HepG2 (cell line): ENCODE results near the gene GADD45B. TPM values are rescaled to one million over a fixed set of nuclear protein-coding genes. Genes with fewer than 3 reads are reported as not detected.
A peak's percentile ranks its signal among the peaks of the same experiment; 100 is the strongest.

Experiments
- ZC3H4 ChIP-seq: sonication (generic); formaldehyde crosslinking; IDR thresholded peaks from 2 replicates; pipeline ENCODE4 v1.4.0; 2020; ENCODE audit warnings: missing genetic modification reagents, borderline replicate concordance
- ZFP82 ChIP-seq: sonication (generic); formaldehyde crosslinking; IDR thresholded peaks from 2 replicates; pipeline ENCODE4 v1.5.1; 2020; ENCODE audit warnings: mild to moderate bottlenecking, missing genetic modification reagents, borderline replicate concordance
- ZNF350 ChIP-seq: sonication (generic); formaldehyde crosslinking; IDR thresholded peaks from 2 replicates; pipeline ENCODE4 v1.4.0; 2020; ENCODE audit warnings: mild to moderate bottlenecking, low read depth, missing genetic modification reagents, borderline replicate concordance
- ZNF451 ChIP-seq: sonication (generic); formaldehyde crosslinking; IDR thresholded peaks from 2 replicates; pipeline ENCODE4 v1.5.0; 2020; ENCODE audit warnings: mild to moderate bottlenecking, missing genetic modification reagents
- polyA plus RNA-seq, 8 experiments: library from polyadenylated mRNA; depleted of rRNA in 3 of 8; stranded (reverse) in 7 of 8; unstranded in 1 of 8; fragments of >200 nt; fragmentation: Illumina TruSeq in 4 of 8; extraction: Trizol in 4 of 8; gene quantifications; 2 replicates each; pipeline versions ENCODE4 v1.2.1 to v1.2.3, GENCODE V29; 2011 to 2016; ENCODE audit warnings: low read depth in 4 of 8, missing spikeins in 1 of 8, mixed read lengths in 1 of 8; ENCODE audit not compliant: insufficient read depth in 1 of 8
- total RNA-seq, 5 experiments: library from RNA; depleted of rRNA; stranded (reverse); fragments of >200 nt; fragmentation: Illumina TruSeq; extraction: Trizol; gene quantifications; 2 replicates each; pipeline ENCODE4 v1.2.3, GENCODE V29; 2016; ENCODE audit warnings: low read depth in 1 of 5
- TF ChIP-seq, protein P1 (sequence below): sonication (generic); formaldehyde crosslinking; IDR thresholded peaks from 2 replicates; pipeline ENCODE4 v1.4.0; 2020; ENCODE audit warnings: missing genetic modification reagents
- TF ChIP-seq, protein P2 (sequence below): sonication (generic); formaldehyde crosslinking; IDR thresholded peaks from 2 replicates; pipeline ENCODE4 v1.8.0; 2022; ENCODE audit warnings: mild to moderate bottlenecking, missing genetic modification reagents
- TF ChIP-seq, protein P3 (sequence below): conservative IDR thresholded peaks from 2 replicates; pipeline ENCODE4 v1.6.1; 2018; ENCODE audit warnings: missing genetic modification reagents
- TF ChIP-seq, protein P4 (sequence below): sonication (generic); formaldehyde crosslinking; IDR thresholded peaks from 2 replicates; pipeline ENCODE4 v1.4.0; 2020; ENCODE audit warnings: missing genetic modification reagents
- TF ChIP-seq, protein P5 (sequence below): sonication (generic); formaldehyde crosslinking; IDR thresholded peaks from 2 replicates; pipeline ENCODE4 v1.8.0; 2022; ENCODE audit warnings: mild to moderate bottlenecking, missing genetic modification reagents; ENCODE audit not compliant: insufficient replicate concordance
- TF ChIP-seq, protein P6 (sequence below): sonication (generic); formaldehyde crosslinking; IDR thresholded peaks from 2 replicates; pipeline ENCODE4 v1.9.0; 2021; ENCODE audit warnings: mild to moderate bottlenecking, missing genetic modification reagents

GADD45B gene
- total and polyA plus RNA-seq, 2 of the 13 experiments (the other 11 are each of a cell fraction or from before 2014, with no cell fraction given), result 4.6 to 34.1 TPM

DNA sequence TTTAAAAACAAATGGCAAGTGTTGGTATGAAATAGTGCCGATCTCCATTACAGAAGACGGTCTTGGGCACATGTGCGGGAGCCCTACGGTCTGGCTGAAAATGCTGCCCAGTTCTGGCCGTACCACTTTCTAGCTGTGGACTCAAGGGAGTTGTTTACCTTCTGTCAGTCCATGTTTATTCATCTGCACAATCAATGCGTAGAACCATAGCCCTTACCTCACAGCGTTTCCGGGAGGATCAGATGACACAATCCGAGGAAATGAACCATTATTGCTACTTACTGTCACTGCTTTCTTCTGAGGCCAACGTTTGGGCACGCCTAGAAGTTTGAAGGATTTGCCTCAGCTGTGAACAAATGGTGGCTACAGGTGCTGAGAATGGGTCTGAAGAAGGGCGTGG, 31.2 kb downstream of the GADD45B start (continued):
- TF ChIP-seq, protein P1, sequence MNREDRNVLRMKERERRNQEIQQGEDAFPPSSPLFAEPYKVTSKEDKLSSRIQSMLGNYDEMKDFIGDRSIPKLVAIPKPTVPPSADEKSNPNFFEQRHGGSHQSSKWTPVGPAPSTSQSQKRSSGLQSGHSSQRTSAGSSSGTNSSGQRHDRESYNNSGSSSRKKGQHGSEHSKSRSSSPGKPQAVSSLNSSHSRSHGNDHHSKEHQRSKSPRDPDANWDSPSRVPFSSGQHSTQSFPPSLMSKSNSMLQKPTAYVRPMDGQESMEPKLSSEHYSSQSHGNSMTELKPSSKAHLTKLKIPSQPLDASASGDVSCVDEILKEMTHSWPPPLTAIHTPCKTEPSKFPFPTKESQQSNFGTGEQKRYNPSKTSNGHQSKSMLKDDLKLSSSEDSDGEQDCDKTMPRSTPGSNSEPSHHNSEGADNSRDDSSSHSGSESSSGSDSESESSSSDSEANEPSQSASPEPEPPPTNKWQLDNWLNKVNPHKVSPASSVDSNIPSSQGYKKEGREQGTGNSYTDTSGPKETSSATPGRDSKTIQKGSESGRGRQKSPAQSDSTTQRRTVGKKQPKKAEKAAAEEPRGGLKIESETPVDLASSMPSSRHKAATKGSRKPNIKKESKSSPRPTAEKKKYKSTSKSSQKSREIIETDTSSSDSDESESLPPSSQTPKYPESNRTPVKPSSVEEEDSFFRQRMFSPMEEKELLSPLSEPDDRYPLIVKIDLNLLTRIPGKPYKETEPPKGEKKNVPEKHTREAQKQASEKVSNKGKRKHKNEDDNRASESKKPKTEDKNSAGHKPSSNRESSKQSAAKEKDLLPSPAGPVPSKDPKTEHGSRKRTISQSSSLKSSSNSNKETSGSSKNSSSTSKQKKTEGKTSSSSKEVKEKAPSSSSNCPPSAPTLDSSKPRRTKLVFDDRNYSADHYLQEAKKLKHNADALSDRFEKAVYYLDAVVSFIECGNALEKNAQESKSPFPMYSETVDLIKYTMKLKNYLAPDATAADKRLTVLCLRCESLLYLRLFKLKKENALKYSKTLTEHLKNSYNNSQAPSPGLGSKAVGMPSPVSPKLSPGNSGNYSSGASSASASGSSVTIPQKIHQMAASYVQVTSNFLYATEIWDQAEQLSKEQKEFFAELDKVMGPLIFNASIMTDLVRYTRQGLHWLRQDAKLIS (CRISPR knock-in tag), result no peak
- TF ChIP-seq ZNF350 (CRISPR knock-in tag), result no peak
- TF ChIP-seq ZFP82 (CRISPR knock-in tag), result no peak
- TF ChIP-seq, protein P2, sequence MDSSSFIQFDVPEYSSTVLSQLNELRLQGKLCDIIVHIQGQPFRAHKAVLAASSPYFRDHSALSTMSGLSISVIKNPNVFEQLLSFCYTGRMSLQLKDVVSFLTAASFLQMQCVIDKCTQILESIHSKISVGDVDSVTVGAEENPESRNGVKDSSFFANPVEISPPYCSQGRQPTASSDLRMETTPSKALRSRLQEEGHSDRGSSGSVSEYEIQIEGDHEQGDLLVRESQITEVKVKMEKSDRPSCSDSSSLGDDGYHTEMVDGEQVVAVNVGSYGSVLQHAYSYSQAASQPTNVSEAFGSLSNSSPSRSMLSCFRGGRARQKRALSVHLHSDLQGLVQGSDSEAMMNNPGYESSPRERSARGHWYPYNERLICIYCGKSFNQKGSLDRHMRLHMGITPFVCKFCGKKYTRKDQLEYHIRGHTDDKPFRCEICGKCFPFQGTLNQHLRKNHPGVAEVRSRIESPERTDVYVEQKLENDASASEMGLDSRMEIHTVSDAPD (CRISPR knock-in tag), result no peak
- no peak for TF ChIP-seq ZC3H4 (CRISPR knock-in tag)
- TF ChIP-seq, protein P3, sequence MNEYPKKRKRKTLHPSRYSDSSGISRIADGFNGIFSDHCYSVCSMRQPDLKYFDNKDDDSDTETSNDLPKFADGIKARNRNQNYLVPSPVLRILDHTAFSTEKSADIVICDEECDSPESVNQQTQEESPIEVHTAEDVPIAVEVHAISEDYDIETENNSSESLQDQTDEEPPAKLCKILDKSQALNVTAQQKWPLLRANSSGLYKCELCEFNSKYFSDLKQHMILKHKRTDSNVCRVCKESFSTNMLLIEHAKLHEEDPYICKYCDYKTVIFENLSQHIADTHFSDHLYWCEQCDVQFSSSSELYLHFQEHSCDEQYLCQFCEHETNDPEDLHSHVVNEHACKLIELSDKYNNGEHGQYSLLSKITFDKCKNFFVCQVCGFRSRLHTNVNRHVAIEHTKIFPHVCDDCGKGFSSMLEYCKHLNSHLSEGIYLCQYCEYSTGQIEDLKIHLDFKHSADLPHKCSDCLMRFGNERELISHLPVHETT (CRISPR knock-in tag), result no peak
- TF ChIP-seq ZNF451 (CRISPR knock-in tag), result no peak
- TF ChIP-seq, protein P4, sequence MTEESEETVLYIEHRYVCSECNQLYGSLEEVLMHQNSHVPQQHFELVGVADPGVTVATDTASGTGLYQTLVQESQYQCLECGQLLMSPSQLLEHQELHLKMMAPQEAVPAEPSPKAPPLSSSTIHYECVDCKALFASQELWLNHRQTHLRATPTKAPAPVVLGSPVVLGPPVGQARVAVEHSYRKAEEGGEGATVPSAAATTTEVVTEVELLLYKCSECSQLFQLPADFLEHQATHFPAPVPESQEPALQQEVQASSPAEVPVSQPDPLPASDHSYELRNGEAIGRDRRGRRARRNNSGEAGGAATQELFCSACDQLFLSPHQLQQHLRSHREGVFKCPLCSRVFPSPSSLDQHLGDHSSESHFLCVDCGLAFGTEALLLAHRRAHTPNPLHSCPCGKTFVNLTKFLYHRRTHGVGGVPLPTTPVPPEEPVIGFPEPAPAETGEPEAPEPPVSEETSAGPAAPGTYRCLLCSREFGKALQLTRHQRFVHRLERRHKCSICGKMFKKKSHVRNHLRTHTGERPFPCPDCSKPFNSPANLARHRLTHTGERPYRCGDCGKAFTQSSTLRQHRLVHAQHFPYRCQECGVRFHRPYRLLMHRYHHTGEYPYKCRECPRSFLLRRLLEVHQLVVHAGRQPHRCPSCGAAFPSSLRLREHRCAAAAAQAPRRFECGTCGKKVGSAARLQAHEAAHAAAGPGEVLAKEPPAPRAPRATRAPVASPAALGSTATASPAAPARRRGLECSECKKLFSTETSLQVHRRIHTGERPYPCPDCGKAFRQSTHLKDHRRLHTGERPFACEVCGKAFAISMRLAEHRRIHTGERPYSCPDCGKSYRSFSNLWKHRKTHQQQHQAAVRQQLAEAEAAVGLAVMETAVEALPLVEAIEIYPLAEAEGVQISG (CRISPR knock-in tag), result 0 out of 2 replicates have a peak, but pooled peaks have one; percentile 25
- TF ChIP-seq, protein P5, sequence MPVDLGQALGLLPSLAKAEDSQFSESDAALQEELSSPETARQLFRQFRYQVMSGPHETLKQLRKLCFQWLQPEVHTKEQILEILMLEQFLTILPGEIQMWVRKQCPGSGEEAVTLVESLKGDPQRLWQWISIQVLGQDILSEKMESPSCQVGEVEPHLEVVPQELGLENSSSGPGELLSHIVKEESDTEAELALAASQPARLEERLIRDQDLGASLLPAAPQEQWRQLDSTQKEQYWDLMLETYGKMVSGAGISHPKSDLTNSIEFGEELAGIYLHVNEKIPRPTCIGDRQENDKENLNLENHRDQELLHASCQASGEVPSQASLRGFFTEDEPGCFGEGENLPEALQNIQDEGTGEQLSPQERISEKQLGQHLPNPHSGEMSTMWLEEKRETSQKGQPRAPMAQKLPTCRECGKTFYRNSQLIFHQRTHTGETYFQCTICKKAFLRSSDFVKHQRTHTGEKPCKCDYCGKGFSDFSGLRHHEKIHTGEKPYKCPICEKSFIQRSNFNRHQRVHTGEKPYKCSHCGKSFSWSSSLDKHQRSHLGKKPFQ (CRISPR knock-in tag), result no peak
- TF ChIP-seq, protein P6, sequence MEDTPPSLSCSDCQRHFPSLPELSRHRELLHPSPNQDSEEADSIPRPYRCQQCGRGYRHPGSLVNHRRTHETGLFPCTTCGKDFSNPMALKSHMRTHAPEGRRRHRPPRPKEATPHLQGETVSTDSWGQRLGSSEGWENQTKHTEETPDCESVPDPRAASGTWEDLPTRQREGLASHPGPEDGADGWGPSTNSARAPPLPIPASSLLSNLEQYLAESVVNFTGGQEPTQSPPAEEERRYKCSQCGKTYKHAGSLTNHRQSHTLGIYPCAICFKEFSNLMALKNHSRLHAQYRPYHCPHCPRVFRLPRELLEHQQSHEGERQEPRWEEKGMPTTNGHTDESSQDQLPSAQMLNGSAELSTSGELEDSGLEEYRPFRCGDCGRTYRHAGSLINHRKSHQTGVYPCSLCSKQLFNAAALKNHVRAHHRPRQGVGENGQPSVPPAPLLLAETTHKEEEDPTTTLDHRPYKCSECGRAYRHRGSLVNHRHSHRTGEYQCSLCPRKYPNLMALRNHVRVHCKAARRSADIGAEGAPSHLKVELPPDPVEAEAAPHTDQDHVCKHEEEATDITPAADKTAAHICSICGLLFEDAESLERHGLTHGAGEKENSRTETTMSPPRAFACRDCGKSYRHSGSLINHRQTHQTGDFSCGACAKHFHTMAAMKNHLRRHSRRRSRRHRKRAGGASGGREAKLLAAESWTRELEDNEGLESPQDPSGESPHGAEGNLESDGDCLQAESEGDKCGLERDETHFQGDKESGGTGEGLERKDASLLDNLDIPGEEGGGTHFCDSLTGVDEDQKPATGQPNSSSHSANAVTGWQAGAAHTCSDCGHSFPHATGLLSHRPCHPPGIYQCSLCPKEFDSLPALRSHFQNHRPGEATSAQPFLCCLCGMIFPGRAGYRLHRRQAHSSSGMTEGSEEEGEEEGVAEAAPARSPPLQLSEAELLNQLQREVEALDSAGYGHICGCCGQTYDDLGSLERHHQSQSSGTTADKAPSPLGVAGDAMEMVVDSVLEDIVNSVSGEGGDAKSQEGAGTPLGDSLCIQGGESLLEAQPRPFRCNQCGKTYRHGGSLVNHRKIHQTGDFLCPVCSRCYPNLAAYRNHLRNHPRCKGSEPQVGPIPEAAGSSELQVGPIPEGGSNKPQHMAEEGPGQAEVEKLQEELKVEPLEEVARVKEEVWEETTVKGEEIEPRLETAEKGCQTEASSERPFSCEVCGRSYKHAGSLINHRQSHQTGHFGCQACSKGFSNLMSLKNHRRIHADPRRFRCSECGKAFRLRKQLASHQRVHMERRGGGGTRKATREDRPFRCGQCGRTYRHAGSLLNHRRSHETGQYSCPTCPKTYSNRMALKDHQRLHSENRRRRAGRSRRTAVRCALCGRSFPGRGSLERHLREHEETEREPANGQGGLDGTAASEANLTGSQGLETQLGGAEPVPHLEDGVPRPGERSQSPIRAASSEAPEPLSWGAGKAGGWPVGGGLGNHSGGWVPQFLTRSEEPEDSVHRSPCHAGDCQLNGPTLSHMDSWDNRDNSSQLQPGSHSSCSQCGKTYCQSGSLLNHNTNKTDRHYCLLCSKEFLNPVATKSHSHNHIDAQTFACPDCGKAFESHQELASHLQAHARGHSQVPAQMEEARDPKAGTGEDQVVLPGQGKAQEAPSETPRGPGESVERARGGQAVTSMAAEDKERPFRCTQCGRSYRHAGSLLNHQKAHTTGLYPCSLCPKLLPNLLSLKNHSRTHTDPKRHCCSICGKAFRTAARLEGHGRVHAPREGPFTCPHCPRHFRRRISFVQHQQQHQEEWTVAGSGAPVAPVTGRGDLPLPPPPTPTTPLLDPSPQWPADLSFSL (CRISPR knock-in tag), result no peak
